Endothelial cell of umbilical vein (primary cell): Measurements from ENCODE around the gene PLB1. TPM values are rescaled to one million over a fixed set of nuclear protein-coding genes. Genes with fewer than 3 reads are reported as not detected.

Experiments used
- BruUV-seq: library from RNA; stranded (reverse); fragments of 400-500 nt; replicated peaks from 2 replicates; lab custom pipeline; 2021; lab: Mats Ljungman, UMichigan
- CTCF ChIA-PET: fragments of 300-600, 350-600 bp; sonication (Branson Sonifier 250); formaldehyde crosslinking; loops from one replicate; lab custom pipeline; 2021; ENCODE audit warnings: antibody characterized with exemption, inconsistent platforms; lab: Charles Lee
- POLR2A ChIA-PET: fragments of 300-600, 350-600 bp; sonication (Branson Sonifier 250); formaldehyde crosslinking; loops from one replicate; lab custom pipeline; 2021; ENCODE audit warnings: antibody characterized with exemption, inconsistent platforms; lab: Charles Lee
- DNase-seq: peaks from one replicate; pipeline ENCODE4 v3.0.0-alpha.2; 2011; ENCODE audit warnings: low read depth, low spot score
- FAIRE-seq: peaks from 2 replicates; lab custom pipeline; 2011; peaks lifted over from hg19 to GRCh38; lab: Jason Lieb, UNC
- H2AFZ ChIP-seq: 2 replicates; pipeline ENCODE4 v1.6.0; 2012; ENCODE audit warnings: low read depth, low read length, control low read depth, inconsistent platforms
- H3K27ac ChIP-seq: 2 replicates; pipeline ENCODE4 v1.5.1; 2011; ENCODE audit warnings: low read depth, mild to moderate bottlenecking, control low read depth, low read length, moderate library complexity; ENCODE audit not compliant: insufficient read depth
- H3K27me3 ChIP-seq, 2 experiments: 2 replicates each; pipeline versions ENCODE4 v1.6.0 to v1.6.1; 2011; ENCODE audit warnings: low read length in 2 of 2, mixed read lengths in 1 of 2; ENCODE audit not compliant: control insufficient read depth in 2 of 2, insufficient read depth in 2 of 2
- H3K36me3 ChIP-seq, 2 experiments: 2 replicates in 1 of 2; 3 replicates in 1 of 2; pipeline ENCODE4 v1.5.1; 2011; ENCODE audit warnings: low read length in 2 of 2, mild to moderate bottlenecking in 1 of 2, moderate library complexity in 1 of 2; ENCODE audit not compliant: control insufficient read depth in 2 of 2, insufficient read depth in 2 of 2; ENCODE audit errors: extremely low read depth in 1 of 2
- H3K4me1 ChIP-seq: 3 replicates; pipeline ENCODE4 v1.5.1; 2011; ENCODE audit warnings: mild to moderate bottlenecking, low read length; ENCODE audit not compliant: control insufficient read depth, insufficient read depth; ENCODE audit errors: extremely low read depth
- H3K4me2 ChIP-seq: 2 replicates; pipeline ENCODE4 v1.6.1; 2011; ENCODE audit warnings: low read length, control low read depth, mixed read lengths; ENCODE audit not compliant: insufficient read depth
- H3K4me3 ChIP-seq, 3 experiments: fragments of 200-600 bp in 1 of 3; sonication (generic), shearing (Covaris generic) in 1 of 3; replicated peaks in 1 of 3; 2 replicates each; pipeline ENCODE4 v1.5.1; 2011 to 2016; ENCODE audit warnings: control low read depth in 3 of 3, low read length in 3 of 3, mild to moderate bottlenecking in 2 of 3, inconsistent platforms in 1 of 3, low read depth in 1 of 3, moderate library complexity in 1 of 3; ENCODE audit not compliant: insufficient read depth in 1 of 3
- H3K79me2 ChIP-seq: 2 replicates; pipeline ENCODE4 v1.6.0; 2012; ENCODE audit warnings: low read length, inconsistent platforms; ENCODE audit not compliant: control insufficient read depth, insufficient read depth
- H3K9ac ChIP-seq: replicated peaks from 2 replicates; pipeline ENCODE3; 2011; ENCODE audit warnings: low read length, control low read depth; ENCODE audit not compliant: insufficient read depth; ENCODE audit errors: extremely low read depth
- H3K9me1 ChIP-seq: replicated peaks from 3 replicates; pipeline ENCODE4 v1.6.0; 2011; ENCODE audit warnings: mild to moderate bottlenecking, low read length; ENCODE audit not compliant: control insufficient read depth, insufficient read depth; ENCODE audit errors: extremely low read depth
- H3K9me3 ChIP-seq: replicated peaks from 2 replicates; pipeline ENCODE4 v1.5.1; 2012; ENCODE audit warnings: low read length, inconsistent platforms; ENCODE audit not compliant: control insufficient read depth, insufficient read depth
- H4K20me1 ChIP-seq: replicated peaks from 2 replicates; pipeline ENCODE3; 2011; ENCODE audit warnings: mild to moderate bottlenecking, low read length; ENCODE audit not compliant: control insufficient read depth, insufficient read depth; ENCODE audit errors: extremely low read depth
- CTCF ChIP-seq, 2 donors: IDR thresholded peaks; 1 replicate in 1 of 2; 2 replicates in 1 of 2; pipeline ENCODE4 v1.5.1; 2011; ENCODE audit warnings: low read length in 2 of 2, mild to moderate bottlenecking in 2 of 2, moderate library complexity in 2 of 2, control low read depth in 1 of 2, inconsistent platforms in 1 of 2, low read depth in 1 of 2; ENCODE audit not compliant: insufficient read depth in 1 of 2; ENCODE audit errors: extremely low read depth in 1 of 2
- EZH2 ChIP-seq: IDR thresholded peaks from 2 replicates; pipeline ENCODE4 v1.6.1; 2012; ENCODE audit warnings: borderline replicate concordance, low read depth, mild to moderate bottlenecking, moderate library complexity, low read length, inconsistent platforms; ENCODE audit not compliant: severe bottlenecking
- FOS ChIP-seq: IDR thresholded peaks from 2 replicates; pipeline ENCODE4 v1.6.1; 2011; ENCODE audit warnings: mild to moderate bottlenecking, low read length, moderate library complexity, borderline replicate concordance; ENCODE audit not compliant: insufficient read depth
- GATA2 ChIP-seq: IDR thresholded peaks from 2 replicates; pipeline ENCODE4 v1.7.0; 2011; ENCODE audit warnings: low read depth, mild to moderate bottlenecking, moderate library complexity, mixed read lengths, low read length; ENCODE audit not compliant: insufficient read length, insufficient read depth
- JUN ChIP-seq: IDR thresholded peaks from 2 replicates; pipeline ENCODE4 v1.6.1; 2011; ENCODE audit warnings: borderline replicate concordance, low read depth; ENCODE audit not compliant: insufficient read length, insufficient read depth
- MYC ChIP-seq: IDR thresholded peaks from one replicate; pipeline ENCODE4 v1.6.1; 2011; ENCODE audit warnings: mild to moderate bottlenecking, low read depth, low read length
- POLR2A ChIP-seq: IDR thresholded peaks from 2 replicates; pipeline ENCODE4 v1.6.1; 2012; ENCODE audit warnings: low read depth, mild to moderate bottlenecking, control low read depth, low read length
- POLR2AphosphoS5 ChIP-seq: IDR thresholded peaks from 2 replicates; pipeline ENCODE4 v1.6.1; 2012; ENCODE audit warnings: low read depth, mild to moderate bottlenecking, control low read depth, low read length, moderate library complexity; ENCODE audit not compliant: insufficient read depth
- dilution Hi-C: fragments of 300-500 bp; cut with MboI; formaldehyde crosslinking; loops from one replicate; pipeline ENCODE4 v1.15.0; 2019; ENCODE audit warnings: low sequenced_read_pairs; ENCODE audit not compliant: extremely low pct_ligation_motif_present
- intact Hi-C: fragments of 100-400 bp; cut with micrococcal nuclease; formaldehyde crosslinking; loops from one replicate; pipeline ENCODE4 v1.10.0; 2022
- polyA plus RNA-seq, 4 experiments: library from polyadenylated mRNA; depleted of rRNA in 3 of 4; stranded (reverse) in 3 of 4; unstranded in 1 of 4; fragments of >200 nt; gene quantifications; 2 replicates each; pipeline versions ENCODE4 v1.2.1 to v1.2.3, GENCODE V29; 2011 to 2012; ENCODE audit warnings: missing spikeins in 1 of 4
- total RNA-seq: library from RNA; stranded (reverse); gene quantifications from 2 replicates; pipeline ENCODE4 v1.2.3, GENCODE V29; 2021
- TF ChIP-seq, protein P1 (sequence below): IDR thresholded peaks from 2 replicates; pipeline ENCODE4 v1.6.1; 2011; ENCODE audit not compliant: insufficient read depth, insufficient read length

The PLB1 gene
- total and polyA plus RNA-seq, 2 donors (not counting 3 experiments of a cell fraction or from before 2014, with no cell fraction given): 0.75 to 0.80 TPM

DNA sequence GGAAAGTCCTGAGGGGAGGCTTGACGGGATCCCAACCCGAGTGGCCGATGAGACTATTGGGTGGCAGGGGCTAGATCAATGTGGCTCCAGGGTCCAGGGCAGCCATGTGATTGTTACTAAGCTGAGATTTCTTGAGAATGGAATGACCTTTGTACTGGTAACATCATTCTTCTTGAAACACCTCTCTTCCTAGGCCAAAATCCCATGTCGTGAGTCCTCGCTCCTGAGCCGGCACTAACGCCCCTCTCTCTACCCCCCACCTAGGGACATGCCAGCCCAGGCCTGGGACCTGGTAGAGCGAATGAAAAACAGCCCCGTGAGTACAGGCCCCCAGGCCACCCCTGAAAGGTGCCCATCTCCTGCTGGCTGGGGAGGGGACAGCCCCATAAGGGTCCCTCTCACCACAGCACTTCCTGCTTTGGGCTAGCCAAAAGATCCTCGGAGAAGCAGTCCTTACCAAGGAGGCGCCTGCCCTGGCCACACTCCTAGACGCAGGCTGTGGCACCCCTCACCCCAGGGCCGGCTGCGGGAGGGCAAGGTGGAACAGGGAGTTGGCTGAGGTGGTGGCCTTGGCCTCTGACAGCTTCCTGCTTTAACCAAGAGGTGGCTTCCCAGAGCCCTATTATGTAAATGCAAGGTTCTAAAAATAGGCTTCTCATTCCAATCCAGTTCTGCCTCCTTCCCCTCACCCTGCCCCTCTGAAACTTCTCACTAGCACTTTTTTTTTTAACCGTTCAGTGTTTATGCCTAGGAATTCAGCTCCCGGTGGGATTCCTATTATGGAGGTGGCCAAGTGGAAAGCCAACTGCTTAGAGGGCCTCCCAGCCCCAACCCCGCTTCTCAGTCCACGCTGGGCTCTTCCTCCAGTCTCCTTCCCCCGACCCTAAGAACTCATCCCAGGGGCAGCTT lies 129.2 kb downstream of the PLB1 start:
- Histone ChIP-seq H3K9me3 (no peaks in the 10 kb centered on the region), H3K9ac (no peak overlapping the region), H4K20me1 (no peaks in the 10 kb centered on the region), H3K27me3 (no peaks in the 10 kb centered on the region), H3K4me2 (no peak overlapping the region), H3K79me2 (no peaks in the 10 kb centered on the region), H3K4me1 (peaks cover 16% of the 10 kb centered on the region), H3K9me1 (no peaks in the 10 kb centered on the region), H3K36me3 (no peaks in the 10 kb centered on the region), H2AFZ (no peak overlapping the region), H3K4me3 (no peak overlapping the region), H3K27ac (no peak overlapping the region)
- intact Hi-C loops (no loop called here), dilution Hi-C loops (no loop called here)
- DNase-seq (no peak), FAIRE-seq (no peak)
- TF ChIP-seq JUN (no peak), POLR2AphosphoS5 (no peak), MYC (no peak), POLR2A (no peak), EZH2 (no peak), CTCF (IDR thresholded peaks at IDR 0.05; ENCODE audit: extremely low read depth in 1 of 2, insufficient read depth in 1 of 2, low read depth in 1 of 2, low read length in 2 of 2) (no peak), GATA2 (no peak), FOS (no peak)
- TF ChIP-seq, protein P1, sequence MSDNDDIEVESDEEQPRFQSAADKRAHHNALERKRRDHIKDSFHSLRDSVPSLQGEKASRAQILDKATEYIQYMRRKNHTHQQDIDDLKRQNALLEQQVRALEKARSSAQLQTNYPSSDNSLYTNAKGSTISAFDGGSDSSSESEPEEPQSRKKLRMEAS: no peak
- BruUV-seq: no TSS peak
- CTCF ChIA-PET: interaction anchor here (0.6 to 1.5 kb wide), 3 partner anchors 11 to 36 kb away, joined by 3 to 5 read pairs (median 3); no protein-coding TSS in a partner anchor
- POLR2A ChIA-PET: interaction anchor here (0.6 kb wide), 1 partner anchor 14 kb away, joined by 3 read pairs; no protein-coding TSS in a partner anchor
